Measurements from ENCODE around the gene FEV.

Gene FEV

GRCh38 chr2:218983934-218984238 is 1.1 kb downstream of the FEV start:
- H3K4me2 ChIP-seq = no peak overlapping the region
- H3K27ac ChIP-seq = no peak overlapping the region
- H3K27me3 ChIP-seq (ENCODE audit: insufficient read depth, low read depth) = peaks cover 72% of the 10 kb centered on the region

DNA sequence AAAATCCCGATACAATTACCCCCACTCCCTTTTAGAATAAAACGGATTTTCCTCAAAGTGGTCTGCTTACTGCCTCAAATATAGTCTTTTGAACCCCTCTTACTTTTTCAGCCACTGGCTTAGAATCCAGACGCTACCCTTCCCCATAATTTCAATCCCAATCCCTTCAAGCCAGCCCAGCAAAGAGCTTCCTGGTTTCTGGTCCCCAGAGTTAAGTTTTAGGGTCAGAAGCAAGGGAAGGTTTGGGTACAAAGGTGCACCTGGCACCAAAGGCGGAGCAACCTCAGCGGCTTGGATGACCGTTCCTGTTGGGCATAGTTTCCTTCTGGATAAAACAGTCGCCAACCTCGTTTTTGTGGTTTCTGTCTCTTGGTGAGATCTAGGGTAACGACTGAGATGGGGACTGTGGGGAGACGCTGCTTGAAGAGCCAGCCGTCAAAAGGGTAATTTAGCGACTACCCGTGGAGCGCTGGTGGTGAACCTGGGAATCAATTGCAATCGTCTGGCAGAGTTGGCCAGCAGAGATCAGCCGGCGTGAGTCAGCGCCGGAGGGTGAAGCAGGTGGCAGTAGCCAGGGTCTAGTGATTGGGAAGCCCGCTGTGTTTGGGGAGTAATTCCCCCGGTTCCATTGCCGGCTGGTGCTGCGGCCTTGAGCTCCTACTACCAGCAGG is 1.6 kb downstream of the FEV start:
- H3K4me3 ChIP-seq (IDR thresholded peaks at IDR 0.05; ENCODE audit: insufficient read depth, low read depth, low read length) = no peak overlapping the region
- no peaks in the 10 kb centered on the region for H3K36me3 ChIP-seq (ENCODE audit: insufficient read depth)
- H3K9ac ChIP-seq = no peak overlapping the region
- no peak overlapping the region for H3K27ac ChIP-seq
- peaks cover 68% of the 10 kb centered on the region for H3K27me3 ChIP-seq (ENCODE audit: insufficient read depth, low read depth)
- TF ChIP-seq, protein P1, sequence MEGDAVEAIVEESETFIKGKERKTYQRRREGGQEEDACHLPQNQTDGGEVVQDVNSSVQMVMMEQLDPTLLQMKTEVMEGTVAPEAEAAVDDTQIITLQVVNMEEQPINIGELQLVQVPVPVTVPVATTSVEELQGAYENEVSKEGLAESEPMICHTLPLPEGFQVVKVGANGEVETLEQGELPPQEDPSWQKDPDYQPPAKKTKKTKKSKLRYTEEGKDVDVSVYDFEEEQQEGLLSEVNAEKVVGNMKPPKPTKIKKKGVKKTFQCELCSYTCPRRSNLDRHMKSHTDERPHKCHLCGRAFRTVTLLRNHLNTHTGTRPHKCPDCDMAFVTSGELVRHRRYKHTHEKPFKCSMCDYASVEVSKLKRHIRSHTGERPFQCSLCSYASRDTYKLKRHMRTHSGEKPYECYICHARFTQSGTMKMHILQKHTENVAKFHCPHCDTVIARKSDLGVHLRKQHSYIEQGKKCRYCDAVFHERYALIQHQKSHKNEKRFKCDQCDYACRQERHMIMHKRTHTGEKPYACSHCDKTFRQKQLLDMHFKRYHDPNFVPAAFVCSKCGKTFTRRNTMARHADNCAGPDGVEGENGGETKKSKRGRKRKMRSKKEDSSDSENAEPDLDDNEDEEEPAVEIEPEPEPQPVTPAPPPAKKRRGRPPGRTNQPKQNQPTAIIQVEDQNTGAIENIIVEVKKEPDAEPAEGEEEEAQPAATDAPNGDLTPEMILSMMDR (conservative IDR thresholded peaks at IDR 0.05; ENCODE audit: low read depth, low read length) = no peak
- H4K20me1 ChIP-seq (ENCODE audit: insufficient read depth) = no peaks in the 10 kb centered on the region
- H3K4me2 ChIP-seq = no peak overlapping the region
- H3K79me2 ChIP-seq (ENCODE audit: insufficient read depth, low read depth) = no peaks in the 10 kb centered on the region
- H2AFZ ChIP-seq (ENCODE audit: low read depth) = no peak overlapping the region
- H3K4me1 ChIP-seq (ENCODE audit: low read depth, poor library complexity, severe bottlenecking) = peaks cover 7% of the 10 kb centered on the region

More at GRCh38 chr2:218983934-218984238, 1.1 kb downstream of the FEV start:
- Histone ChIP-seq H3K79me2 (ENCODE audit: insufficient read depth, low read depth) (no peaks in the 10 kb centered on the region), H3K4me1 (ENCODE audit: low read depth, poor library complexity, severe bottlenecking) (peaks cover 7% of the 10 kb centered on the region), H3K36me3 (ENCODE audit: insufficient read depth) (no peaks in the 10 kb centered on the region), H3K4me3 (IDR thresholded peaks at IDR 0.05; ENCODE audit: insufficient read depth, low read depth, low read length) (no peak overlapping the region), H4K20me1 (ENCODE audit: insufficient read depth) (no peaks in the 10 kb centered on the region), H3K9ac (no peak overlapping the region), H2AFZ (ENCODE audit: low read depth) (no peak overlapping the region)
- TF ChIP-seq, protein P1 (conservative IDR thresholded peaks at IDR 0.05; ENCODE audit: low read depth, low read length) = no peak

DNA sequence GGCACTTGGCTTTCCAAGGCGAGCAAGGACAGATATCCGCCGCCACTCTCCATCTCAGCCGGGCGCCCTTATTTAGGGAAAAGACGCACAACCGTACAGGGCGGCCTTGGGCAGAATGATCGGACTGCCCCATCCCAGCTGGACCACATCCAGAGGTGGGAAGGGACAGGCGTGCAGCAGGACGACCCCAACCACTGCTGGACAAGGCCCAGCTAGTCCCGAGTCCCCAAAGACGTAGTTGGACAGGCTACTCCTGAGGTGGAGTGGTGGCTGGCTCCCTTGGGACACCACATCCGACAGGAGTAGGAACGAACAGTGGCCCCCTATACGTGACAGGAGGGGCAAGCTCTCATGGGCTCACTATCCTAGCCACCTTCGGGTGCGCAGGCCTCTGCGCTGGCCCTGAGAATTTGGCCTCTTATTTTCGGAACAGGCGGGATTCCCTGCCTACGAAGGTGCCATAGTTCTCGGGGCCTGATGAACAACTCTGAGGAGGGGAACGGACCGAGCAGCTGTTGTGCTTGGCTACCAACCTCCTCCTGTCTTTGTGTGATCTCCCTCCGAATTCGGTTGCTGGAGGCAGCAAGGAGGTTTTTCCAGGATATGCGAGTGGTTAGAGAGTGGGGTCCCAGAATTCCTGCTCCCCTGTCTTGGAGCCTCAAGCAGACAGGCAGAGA is 2.3 kb downstream of the FEV start:
- H3K4me1 ChIP-seq (ENCODE audit: low read depth, poor library complexity, severe bottlenecking) = peaks cover 7% of the 10 kb centered on the region
- no peak overlapping the region for H3K4me3 ChIP-seq (IDR thresholded peaks at IDR 0.05; ENCODE audit: insufficient read depth, low read depth, low read length)
- TF ChIP-seq, protein P1 (conservative IDR thresholded peaks at IDR 0.05; ENCODE audit: low read depth, low read length) = no peak
- H3K36me3 ChIP-seq (ENCODE audit: insufficient read depth) = no peaks in the 10 kb centered on the region
- no peak overlapping the region for H2AFZ ChIP-seq (ENCODE audit: low read depth)
- H4K20me1 ChIP-seq (ENCODE audit: insufficient read depth) = no peaks in the 10 kb centered on the region
- peaks cover 63% of the 10 kb centered on the region for H3K27me3 ChIP-seq (ENCODE audit: insufficient read depth, low read depth)
- no peaks in the 10 kb centered on the region for H3K79me2 ChIP-seq (ENCODE audit: insufficient read depth, low read depth)
- H3K27ac ChIP-seq = no peak overlapping the region
- no peak overlapping the region for H3K4me2 ChIP-seq
- no peak overlapping the region for H3K9ac ChIP-seq

DNA sequence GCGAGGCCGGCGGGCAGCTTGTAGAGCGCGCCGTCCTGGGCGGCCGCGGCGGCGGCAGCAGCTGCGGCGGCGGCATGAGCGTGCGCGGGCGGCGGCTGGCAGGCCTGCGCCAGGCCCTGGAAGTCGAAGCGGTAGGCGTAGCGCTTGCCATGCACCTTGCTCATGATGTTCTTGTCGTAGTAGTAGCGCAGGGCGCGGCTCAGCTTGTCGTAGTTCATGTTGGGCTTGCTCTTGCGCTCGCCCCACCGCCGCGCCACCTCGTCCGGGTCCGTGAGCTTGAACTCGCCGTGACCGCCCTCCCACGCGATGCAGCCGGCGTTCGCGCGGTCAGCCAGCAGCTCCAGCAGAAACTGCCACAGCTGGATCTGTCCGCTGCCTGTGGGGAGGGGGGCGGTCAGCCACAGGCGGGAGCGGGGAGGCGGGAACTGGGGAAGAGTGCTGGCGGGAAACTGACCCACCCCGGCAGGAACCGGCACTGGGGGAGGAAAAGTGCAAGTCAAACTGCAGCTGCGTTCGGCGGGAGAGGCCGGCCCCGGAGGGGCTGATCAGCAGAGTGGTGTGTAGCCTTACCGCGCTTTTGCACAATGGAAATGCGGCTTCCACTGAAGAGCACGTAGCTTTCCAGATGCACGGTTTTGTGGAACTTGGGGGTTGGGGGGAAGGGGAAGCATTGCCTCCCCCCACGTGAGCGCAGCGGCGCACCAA is 3.0 kb downstream of the FEV start:
- no peaks in the 10 kb centered on the region for H3K36me3 ChIP-seq (ENCODE audit: insufficient read depth)
- TF ChIP-seq, protein P1 (conservative IDR thresholded peaks at IDR 0.05; ENCODE audit: low read depth, low read length) = no peak
- H3K9ac ChIP-seq = no peak overlapping the region
- H3K79me2 ChIP-seq (ENCODE audit: insufficient read depth, low read depth) = no peaks in the 10 kb centered on the region
- H3K27me3 ChIP-seq (ENCODE audit: insufficient read depth, low read depth) = peaks cover 57% of the 10 kb centered on the region
- H2AFZ ChIP-seq (ENCODE audit: low read depth) = no peak overlapping the region
- H3K4me2 ChIP-seq = no peak overlapping the region
- no peaks in the 10 kb centered on the region for H4K20me1 ChIP-seq (ENCODE audit: insufficient read depth)
- H3K4me3 ChIP-seq (IDR thresholded peaks at IDR 0.05; ENCODE audit: insufficient read depth, low read depth, low read length) = no peak overlapping the region
- no peak overlapping the region for H3K27ac ChIP-seq
- peaks cover 7% of the 10 kb centered on the region for H3K4me1 ChIP-seq (ENCODE audit: low read depth, poor library complexity, severe bottlenecking)
